ENCODE measurements around the gene UFM1.
A peak's percentile ranks its signal among the peaks of the same experiment; 100 is the strongest.
"Not testable (repeated sequence)": the region's sequence is repeated elsewhere in the genome, so short reads cannot be mapped to it uniquely, and the experiment has no call there.

Gene UFM1

DNA sequence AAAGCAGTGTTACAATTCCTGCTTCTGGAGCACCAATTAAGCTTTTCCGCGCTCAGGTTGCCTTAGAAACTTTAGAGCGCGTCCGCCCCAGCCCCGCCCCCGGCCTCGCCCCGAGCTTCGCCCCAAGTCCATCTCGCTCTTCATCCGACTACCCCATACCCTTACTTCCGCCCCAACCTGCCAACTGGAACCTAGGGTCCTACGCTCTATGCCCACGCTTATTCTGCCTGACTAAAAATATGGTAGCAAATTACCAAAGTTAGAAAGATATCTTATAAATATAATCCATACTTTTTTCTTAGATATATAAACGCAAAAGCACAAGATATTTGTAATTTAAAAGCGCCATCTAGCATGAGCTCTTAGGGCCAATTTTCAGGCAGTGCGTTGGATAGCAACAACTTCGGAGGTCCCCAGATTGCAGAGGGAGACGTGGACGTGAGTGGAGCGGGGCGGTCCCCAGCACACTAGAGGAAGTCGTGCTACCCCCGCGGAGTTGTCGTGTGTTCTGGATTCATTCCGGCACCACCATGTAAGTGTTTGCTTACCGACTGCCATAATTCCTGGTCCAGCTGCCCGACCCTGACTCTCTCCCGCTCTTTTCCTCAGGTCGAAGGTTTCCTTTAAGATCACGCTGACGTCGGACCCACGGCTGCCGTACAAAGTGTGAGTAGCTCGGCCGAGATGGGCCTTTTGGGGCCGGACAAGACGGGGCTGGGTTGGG is at the start of gene UFM1:
Gene UFM1 (plus strand): TSS at position 462 of the 724 bp plus-strand sequence. CDS start 69 bp downstream, at position 531.
- peak; percentile 94 for DNase-seq (ENCODE audit: low spot score)

DNA sequence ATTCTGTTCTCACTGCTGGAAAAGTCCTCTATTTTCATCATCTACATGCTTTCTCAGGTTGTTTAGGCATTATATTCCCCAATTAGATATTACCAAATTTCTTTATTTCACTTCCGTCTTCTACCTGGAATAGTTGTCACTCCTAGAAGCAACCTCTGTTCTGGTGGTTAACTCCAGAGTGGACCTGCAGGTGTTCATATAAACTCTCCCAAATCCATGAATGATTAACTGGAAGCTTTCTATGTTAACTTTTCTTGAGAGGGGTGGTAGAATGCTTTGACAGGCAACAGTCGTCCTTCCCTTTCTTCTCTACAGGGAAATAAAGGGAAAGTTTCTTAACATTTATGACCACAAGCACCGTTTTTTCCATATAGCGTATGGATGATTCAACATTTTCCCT is 48.4 kb upstream of the UFM1 start:
- DNase-seq (ENCODE audit: low spot score), result no peak

DNA sequence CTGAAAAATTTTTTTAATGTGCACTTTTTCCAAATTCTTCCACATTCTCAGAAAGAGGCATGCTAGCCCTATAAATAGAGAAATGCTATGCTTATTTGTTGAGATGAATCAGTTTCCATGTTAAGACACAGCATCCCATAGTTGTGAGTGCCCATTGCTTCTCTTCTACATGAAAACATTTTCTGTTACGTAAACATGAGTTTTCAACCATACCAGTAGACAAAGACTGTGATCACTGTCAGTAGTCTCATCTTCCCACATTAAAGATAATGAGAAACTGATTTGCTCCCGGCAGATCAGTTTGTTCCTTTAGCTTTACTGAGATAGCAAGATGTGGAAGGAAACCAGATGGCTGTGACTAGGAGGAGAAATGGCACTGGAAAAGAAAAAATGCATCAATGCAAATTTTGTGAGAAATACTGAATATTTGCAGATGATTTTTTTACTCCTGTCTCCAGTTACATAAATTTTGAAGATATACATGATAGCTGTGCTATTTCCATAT is 45.8 kb upstream of the UFM1 start:
- DNase-seq (ENCODE audit: low spot score), result no peak

DNA sequence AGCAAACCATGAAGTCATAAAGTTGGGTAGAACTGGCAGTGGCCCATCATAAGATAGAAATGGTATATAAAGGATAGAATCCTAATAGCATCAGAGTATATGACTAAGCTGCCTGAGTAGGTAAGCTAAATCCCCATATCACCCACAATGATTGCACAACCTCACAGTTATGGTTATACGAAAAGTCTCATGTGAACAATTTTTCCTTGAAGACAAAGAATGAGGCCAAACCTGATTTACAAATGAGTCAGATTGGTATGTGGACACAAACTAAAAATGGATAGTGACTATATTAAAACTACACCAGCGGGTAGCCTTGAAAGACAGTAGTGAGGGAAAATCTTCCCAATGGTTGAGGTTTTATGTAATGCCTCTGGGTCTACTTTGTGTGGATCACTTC is 40.9 kb upstream of the UFM1 start:
- DNase-seq (ENCODE audit: low spot score), result peak; percentile 32

DNA sequence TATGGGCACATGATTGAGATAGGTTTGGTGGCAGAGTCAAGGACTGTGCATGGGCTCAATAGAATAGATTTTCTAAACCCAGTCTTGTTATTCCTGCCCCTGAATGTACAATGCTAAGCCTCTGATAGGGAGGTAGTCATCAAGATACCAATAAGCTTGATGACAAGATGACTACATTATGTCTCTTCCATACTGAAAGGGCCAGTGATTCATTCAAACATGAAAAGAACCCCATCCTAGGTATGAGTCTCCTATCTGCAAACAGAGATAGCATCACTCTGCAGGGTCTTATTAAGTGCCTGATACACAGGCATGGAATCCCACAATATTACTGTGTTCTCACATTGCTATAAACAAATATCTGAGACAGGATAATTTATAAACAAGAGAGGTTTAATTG is 40.3 kb upstream of the UFM1 start:
- DNase-seq (ENCODE audit: low spot score), result no peak

DNA sequence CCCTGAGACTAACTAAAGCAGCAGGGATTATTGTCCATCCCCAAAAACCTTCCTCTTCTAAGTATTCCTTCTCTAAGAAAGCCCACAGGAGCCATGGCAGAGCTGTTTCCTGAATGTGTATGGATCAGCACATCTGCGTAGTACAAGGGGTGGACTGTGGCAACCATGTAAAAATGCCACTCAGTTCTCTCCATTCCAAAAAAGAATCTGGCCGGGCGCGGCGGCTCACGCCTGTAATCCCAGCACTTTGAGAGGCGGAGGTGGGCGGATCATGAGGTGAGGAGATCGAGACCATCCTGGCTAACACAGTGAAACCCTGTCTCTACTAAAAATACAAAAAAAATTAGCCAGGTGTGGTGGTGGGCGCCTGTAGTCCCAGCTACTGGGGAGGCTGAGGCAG is 38.5 kb upstream of the UFM1 start:
- not testable (repeated sequence) for DNase-seq (ENCODE audit: low spot score)

DNA sequence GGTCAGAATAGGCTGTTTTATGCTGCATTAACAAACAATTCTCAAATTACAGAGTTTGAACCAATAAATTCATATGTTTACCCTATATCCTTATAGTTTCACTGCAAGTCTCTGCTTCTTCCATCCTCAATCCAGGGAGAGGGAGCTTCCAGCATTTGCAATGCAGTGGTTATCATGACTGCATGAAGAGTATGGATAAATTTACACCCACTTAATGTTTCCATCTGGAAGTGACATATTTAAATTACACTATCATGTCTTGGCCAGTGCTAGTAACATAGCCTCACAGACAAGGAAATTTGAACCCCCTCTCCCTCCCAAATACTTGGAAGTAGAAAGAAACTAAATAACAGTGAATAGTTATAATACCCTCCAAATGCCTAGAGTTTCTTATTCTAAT is 33.5 kb upstream of the UFM1 start:
- DNase-seq (ENCODE audit: low spot score), result no peak

DNA sequence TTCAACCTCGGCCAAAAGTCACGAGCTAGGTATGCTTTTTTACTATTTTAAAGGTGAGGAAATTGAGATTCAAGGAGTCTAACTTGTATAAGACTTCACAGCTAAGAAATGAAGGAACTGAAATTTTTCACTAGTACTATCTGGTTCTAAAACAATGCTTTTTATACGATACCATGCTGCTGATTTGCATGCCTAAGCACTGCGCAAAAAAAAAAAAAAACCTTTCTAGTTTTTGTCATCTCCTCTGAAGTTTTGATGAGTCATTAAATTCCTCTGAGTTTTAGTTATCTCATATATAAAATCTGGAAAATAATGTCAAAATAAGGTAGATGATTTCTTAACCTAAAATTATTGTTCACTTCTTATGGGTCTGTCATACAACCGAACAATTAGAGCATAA is 28.0 kb upstream of the UFM1 start:
- no peak for DNase-seq (ENCODE audit: low spot score)

DNA sequence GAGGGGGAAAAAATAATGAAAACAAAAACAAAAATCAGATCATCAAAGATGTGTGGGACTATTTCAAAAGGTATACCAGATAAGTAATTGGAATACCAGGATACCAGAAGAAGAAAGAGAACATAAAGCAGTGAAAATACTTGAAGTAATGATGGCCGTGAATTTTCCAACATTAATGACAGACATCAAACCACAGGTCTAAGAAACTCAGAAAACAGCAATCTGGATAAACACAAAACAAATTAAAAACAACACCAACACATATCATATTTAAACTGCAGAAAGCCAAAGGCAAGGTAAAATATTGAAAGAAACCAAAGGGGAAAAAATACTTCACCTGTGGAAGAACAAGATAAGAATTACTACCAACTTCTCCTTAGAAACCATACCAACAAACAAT is 24.2 kb upstream of the UFM1 start:
- no peak for DNase-seq (ENCODE audit: low spot score)

DNA sequence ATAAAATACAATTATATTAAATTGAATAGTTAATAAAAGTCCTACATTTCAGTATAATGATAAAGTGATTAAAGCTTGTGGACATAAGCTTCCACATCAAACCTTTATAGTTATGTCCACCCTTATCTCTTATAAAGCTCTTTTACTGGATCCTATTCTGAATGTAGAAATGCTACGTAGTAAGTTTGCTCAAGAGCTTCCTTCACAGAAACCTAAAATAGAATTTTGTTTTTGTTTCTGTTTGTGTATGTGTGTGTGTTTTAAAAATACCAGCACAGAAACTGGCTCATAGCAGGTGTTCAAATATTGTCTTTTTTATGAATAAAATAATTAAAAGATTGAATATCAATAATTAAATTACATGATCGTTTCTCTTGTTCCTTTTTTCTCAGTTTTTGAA is 21.0 kb upstream of the UFM1 start:
- DNase-seq (ENCODE audit: low spot score), result no peak

DNA sequence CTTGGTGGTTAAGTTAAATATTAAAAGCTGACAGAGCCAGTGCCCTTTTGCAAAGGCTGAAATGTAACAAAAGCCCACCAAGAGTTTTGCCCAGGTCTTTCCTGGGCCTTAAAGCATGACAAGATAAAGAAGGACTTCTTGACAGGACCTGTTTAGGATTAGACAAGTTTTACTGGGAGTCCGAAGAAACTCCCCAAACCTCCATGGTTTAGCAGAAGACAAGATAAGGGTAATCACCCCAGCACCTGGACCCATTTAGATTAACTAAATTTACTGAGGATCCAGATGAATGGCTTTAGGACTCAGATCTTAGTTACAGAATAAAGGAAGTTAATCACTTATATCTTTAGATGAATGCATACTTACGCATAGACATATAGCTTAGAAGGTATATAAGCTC is 14.8 kb upstream of the UFM1 start:
- DNase-seq (ENCODE audit: low spot score), result no peak

DNA sequence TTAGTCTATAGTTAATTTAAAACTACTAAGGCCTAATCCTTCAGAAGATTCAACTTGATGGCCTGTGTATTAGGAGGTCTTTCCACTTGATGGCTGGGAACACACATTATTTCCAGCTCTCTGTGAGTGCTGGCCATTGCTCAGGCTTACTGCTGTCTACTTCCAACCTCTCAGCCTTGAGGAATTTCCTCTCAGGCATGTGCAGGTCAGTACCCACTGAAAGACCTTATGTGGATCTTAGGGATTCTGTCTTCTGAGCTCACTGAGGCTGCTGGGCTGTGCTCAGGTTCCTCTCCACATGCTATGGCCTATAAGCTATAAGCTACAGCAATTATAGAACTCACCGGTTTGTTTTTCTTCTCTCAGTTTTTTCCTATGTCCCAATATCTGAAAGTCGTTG is 11.6 kb upstream of the UFM1 start:
- DNase-seq (ENCODE audit: low spot score), result no peak

DNA sequence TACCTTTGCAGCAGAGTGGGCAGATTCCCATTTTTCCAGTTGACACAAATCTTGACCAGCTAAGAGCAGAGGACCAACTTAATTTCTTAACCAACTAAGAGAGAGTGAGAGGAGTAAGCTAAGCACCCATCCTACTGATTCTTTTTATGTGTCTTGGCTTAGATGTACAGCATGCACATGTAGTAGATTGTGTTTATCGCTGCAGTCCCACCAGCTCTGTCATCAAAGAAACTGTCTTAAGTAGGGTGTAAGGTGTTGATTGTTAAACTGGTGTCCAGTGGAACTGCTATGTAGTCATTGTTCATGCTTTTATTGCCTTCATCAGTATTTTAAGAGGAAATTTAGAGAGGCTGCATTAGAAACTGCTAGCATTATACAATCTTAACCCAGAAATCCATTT is 9.0 kb upstream of the UFM1 start:
- DNase-seq (ENCODE audit: low spot score), result no peak

DNA sequence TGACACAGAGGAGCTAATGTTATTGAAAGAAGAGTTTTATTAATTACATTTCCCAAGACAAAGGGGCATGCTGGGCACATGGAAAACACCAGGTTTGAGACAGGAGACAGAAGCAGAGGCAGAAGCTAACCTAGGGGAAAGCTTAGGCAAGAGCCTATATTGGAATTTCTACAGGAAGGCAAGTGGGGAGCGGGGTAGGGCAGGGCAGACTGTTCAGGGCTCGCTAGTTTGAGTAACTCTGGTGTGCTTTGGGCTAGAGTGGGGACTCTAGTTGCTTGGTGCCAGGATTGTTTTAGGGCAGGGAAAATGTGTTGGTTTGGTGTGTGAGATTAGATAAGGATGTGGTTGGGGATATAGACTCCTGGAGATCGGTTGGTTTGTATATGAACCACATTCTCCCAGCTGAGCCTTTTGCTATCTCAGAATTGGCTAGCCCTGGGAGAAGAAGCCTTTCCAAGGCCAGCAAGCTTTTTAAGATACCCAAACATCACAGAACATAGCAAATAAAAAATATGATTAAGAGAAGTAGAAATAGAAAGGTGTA is 8.4 kb upstream of the UFM1 start:
- DNase-seq (ENCODE audit: low spot score), result no peak

DNA sequence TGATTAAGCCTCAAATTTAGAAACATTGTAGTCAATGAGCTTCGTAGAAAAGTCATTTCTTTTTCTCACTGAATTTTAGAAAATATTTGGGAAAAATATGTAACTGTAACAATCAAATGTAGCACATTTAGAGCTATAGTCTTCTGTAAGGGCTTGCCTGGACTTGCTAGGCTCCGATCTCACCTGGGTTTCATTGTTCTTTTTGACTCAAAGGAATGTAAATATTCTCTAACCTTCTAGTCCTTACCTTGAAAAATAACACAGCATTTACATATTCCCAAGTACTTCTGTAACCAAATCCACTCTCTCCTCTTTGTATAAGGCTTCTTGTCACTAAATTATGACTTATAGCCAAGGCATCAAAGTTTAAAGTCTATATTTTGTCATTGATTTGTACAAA is 2.9 kb upstream of the UFM1 start:
- no peak for DNase-seq (ENCODE audit: low spot score)

DNA sequence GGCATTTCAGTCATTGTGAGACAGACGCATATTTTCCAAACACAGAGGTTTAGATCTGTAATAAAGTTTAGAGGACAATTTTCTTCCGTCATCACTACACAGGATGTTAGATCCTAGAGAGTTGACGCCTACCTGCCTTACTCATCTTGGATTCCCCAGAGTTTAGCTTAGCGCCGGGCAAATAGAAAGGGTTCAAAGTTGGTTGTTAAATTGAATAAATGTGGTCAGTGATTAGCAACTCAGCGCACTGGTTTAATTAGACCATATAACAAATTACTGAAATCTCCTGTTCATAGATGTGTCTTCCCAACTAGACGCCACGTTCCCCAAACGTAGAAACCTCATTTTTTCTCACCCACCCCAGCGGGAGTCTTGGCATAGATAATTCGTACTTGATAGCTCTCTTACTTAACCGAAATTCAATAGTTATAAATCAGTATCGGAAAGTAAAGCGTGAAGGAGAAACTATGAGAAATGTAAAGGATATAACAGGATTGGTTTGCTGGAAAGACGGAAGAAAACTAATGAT is 726 bp upstream of the UFM1 start:
- DNase-seq (ENCODE audit: low spot score), result peak; percentile 25

DNA sequence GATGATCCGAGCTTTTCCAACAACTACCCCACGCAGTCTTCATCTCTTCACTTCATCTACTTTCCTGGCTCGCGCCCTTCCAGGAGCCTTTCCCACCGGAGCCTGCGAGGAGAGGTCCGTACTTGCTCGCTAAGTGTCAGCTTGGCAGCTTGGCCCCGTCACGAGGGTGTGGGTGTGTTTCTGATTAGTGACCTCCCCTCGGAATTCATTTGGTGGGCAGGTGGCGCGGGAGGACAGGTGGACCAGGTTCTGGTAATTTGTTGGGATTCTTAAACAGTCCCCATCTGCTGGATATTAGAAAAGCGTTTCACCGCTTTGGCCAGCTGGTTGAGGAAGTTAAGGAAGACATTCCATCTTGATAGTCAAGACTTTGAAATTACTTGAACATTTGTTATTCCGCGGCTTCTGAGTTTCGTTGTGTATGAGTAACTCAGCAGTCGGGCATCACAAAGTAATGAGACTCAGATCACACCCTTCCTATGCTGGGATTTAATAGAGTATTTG is 515 bp downstream of the UFM1 start:
- peak; percentile 57 for DNase-seq (ENCODE audit: low spot score)

DNA sequence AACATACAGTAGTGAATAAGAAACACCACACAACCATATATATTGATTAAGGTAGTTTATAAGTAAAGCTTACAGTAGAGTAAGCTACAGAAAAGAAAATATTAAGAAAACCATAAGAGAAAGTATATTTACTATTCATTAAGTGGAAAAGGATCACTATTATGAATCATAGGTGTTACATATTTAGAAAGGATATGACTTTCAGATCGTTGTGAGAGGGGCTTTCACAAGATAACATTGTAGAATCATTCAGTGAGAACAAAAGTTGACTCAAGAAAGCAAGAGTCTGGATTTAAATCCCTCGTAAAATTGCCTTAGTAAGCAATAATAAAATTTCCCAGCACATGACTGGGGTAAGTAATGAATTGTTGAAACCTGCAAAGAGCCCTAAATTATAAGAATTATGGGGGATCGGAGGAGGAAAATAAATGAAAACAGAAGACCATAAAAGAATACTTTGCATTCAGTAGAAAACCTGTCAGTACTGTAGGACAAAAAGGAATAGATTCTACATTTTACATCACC is 6.0 kb downstream of the UFM1 start:
- no peak for DNase-seq (ENCODE audit: low spot score)

DNA sequence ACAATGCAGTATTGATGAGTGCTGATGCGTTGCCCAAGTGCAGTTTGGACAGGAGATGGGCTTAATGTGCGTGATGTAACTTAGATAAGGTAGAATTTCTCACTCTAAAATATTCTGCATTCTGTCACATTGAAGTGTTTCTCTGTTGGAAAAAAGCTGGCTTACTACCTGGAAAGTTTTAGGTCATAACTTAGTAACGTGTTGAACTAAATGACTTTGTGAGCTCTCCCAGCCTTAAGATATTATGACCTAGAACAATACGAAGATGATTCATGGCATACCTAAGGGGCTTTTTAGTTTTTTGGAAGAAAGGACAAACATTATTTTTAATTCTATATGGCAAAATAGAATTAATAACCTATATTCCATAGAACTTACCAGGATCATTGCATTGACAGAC is 9.0 kb downstream of the UFM1 start:
- DNase-seq (ENCODE audit: low spot score), result no peak

DNA sequence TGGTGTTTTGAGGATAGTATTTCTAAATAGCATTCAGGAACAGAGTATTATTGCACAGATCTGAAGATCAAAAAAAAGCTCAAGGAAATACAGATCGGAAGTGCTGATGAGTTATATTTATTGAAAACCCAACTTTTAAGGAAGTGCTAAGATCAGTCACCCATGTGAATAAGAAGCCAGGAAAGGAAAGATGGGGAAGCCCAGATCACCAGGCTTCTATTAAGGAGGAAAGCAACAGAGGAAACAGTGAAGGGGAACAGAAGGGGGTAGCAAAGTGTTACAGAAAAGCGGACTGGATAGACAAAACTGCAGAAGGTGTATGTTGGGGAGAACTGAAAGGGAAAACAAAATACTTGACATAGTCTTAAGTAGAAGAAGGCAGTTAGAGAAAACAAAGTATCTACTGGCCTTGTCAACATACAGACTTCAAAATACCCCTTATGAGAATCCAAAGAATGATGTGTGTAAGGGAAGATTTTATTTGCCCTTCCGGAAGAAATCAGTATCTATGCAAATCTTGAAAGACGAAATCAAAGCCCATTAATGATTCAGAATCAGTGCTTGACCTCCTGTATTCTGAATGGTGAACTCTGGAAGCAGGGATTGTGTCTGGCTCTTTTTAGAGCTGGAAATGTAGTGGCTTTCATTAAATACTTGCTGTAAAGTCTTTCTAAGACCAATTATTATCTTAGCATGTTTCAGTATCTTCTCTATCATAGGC is 12.1 kb downstream of the UFM1 start:
- no peak for DNase-seq (ENCODE audit: low spot score)

DNA sequence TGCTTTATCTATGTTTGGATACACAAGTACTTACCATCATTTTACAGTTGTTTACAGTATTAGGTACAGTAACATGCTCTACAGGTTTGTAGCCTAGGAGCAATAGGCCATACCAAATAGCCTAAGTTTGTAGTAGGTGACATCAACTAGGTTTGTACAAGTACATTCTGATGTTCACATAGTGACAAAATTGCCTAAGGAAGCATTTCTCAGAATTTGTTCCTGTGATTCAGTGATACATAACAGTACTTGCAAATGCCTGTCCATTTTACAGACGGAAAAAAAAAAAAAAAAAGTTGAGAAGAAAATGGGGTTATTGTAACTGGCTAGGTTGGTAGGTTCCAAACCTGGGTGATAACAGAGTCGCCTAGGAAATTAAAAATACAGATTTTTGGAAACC is 13.6 kb downstream of the UFM1 start:
- no peak for DNase-seq (ENCODE audit: low spot score)

DNA sequence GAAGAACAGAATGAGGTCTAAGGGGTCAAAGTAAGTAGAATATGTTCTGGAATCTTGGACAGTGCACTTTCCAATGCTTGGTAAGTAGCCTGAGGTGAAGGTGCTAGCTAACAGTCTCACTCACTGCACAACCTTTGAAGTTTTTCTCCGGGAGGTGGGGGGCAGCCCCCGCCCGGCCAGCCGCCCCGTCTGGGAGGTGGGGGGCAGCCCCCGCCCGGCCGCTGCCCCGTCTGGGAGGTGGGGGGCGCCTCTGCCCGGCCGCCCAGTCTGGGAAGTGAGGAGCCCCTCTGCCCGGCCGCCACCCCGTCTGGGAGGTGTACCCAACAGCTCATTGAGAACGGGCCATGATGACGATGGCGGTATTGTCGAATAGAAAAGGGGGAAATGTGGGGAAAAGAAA is 14.1 kb downstream of the UFM1 start:
- not testable (repeated sequence) for DNase-seq (ENCODE audit: low spot score)

DNA sequence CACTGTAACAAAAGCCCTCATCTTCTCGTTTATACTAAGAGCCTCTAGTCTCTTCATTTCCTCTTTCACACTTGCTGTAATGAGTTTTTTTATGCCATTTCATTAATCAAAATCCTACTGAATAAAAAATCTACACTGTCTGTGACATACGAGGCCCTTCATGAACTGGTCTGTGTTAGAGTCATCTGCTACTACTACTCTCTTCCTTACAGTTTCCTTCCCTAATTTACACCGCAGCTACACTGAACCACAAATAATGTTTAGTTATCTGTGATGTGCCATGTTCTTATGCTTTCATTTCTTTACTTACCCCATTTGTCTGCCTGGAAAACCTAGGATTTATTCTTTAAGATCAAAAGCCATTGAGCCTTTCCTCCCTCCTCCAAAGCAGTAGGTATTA is 16.0 kb downstream of the UFM1 start:
- no peak for DNase-seq (ENCODE audit: low spot score)
